GM20431 (cell line): ENCODE results near the gene ZNF679.
"Not testable (repeated sequence)": the region's sequence is repeated elsewhere in the genome, so short reads cannot be mapped to it uniquely, and the experiment has no call there.

ENCODE experiments used
- in situ Hi-C: fragments of 300-500 bp; cut with MseI, MboI; formaldehyde crosslinking; loops from one replicate; pipeline ENCODE4 v1.15.0; 2020; ENCODE audit warnings: low sequenced_read_pairs; ENCODE audit not compliant: unreplicated experiment

The ZNF679 gene

DNA sequence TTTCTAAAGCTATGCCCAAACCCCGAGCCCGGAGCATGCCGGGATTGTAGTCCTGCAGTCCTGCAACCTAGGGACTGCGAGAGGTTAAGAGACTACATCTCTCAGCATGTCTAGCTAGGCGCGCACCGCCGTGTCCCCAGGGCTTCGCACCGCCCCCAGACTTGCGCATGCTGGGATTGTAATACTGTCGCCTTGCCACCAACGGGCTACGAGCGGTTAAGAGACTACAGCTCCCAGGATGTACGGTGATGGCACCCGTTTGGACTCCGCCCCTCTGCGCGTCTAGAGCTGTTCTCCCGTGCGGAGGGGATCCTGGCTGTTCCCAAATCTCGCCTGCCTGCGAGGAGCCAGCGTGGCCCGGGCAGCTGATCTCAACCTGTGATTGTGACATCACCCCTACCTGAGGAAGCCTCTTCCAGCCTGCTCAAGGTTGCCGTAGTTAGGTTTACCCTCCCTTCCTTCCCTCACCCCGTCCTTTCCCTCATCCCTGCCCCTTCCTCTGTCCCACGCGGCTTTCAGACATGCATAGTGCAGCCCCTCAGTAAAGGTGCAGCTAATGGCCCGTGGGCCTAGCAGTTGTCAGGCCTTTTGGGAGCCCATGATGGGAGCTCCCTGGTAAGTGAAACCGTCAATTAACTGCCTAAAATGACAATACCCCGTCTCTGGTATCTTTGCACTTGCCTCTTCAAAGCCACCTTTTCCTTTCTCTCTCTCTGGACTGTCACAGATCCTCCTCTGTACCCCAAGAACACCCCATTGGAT, 79.2 kb downstream of the ZNF679 start:
- in situ Hi-C loops = no loop called here

DNA sequence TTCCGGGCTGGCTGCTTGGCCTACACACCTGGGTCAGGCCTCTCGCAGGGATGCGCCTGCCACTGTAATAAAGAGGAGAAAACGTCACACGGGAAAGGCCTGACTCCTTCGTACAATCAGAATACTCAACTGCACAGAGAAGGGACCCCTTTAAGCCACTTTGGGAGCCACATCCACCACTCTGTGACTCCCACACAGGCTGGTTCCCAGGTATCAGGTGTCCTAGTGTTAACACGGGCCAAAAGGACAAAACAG, 79.7 kb downstream of the ZNF679 start:
- in situ Hi-C loops = no loop called here

GRCh38 chr7:64310426-64310825, 82.2 kb downstream of the ZNF679 start:
- in situ Hi-C loops = no loop called here

DNA sequence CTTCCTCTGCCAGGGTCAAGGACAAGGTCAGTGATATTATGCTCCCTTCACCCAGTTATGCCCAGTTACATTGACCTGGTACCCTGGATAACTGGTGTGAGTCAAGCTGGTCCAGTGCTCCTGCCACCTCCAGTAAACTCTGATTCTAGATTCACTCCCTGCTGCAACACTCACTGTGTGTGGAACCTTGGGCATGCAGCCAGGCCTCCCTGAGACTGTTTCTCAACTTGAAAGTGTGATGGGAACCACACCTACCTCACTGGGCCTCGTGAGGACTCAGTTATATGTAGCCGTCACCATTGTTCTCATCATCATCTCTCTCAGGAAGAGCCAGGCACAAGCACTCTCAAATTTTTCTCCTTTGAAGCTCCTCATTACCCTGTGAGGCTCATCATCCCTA, 84.6 kb downstream of the ZNF679 start:
- in situ Hi-C loops = no loop called here

DNA sequence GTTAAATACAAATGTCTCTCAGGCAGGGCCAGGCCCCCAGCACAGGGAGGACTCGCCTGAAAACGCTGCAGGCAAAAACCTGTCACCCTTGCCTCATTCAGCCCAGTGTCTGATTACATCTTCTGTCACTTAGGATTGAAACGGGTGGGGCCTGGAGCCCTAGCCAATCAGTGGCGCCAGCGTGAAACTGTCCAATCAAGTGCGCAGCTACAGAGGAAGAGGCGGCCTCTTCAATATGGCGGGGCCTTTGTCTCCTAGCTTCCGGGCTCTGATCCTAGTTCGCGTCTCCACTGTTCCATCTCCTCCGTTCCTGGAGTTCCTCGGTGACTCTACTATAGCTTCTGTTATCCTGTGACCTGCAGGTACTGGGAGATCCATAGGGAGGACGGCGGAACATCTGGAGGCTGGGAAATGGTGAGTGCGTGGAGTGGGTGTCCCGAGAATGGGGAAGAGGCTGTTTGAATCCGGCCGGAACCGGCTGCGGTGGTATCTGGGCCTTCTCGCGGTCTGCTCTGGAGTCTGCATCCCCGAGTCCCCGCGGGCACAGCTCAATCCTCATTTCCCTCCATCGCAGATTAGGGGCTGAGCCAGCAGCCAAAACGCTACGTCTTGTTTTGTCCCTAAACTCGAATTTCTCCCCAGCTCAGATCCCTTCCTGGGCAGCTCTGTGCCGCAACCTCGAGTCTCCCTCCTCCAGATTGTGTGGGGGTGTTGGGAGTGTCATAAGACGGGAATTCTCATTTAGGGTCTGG, 85.6 kb downstream of the ZNF679 start, which contains the start of gene ZNF736:
TSS of gene ZNF736 (plus strand) at position 222 of the 752 bp plus-strand sequence. CDS start at position 412, 190 bp downstream.
- in situ Hi-C loops = no loop called here

DNA sequence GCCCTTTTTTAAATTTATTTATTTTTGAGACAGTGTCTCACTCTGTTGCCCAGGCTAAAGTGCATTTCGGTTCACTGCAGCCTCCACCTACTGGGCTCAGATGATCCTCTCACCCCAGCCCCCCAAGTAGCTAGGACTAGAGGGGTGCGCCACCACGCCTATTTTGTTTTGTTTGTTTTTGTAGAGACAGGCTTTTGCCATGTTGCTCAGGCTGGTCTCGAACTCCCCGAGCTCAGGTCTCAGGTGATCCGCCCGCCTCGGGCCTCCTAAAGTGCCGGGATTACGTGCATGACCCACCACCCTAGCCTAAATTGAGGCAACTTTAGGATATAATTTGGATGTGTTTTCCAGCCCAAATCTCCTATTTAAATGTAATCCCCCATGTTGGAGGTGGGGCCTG, 86.3 kb downstream of the ZNF679 start:
- in situ Hi-C loops = no loop called here

GRCh38 chr7:64316031-64316742, 87.9 kb downstream of the ZNF679 start:
- in situ Hi-C loops = not testable (repeated sequence)
